ENCODE measurements around the gene ST8SIA4. TPM values are rescaled to one million over a fixed set of nuclear protein-coding genes. Genes with fewer than 3 reads are reported as not detected.
A peak's percentile ranks its signal among the peaks of the same experiment; 100 is the strongest.

ST8SIA4 gene
- total RNA-seq, 8 experiments from 2014 or later: 0.07 to 44.4 (median 18.0) TPM

- H3K27ac ChIP-seq: no peak overlapping the region
- H3K4me1 ChIP-seq (replicated peaks in 1 of 2): no peaks in the 10 kb centered on the region
- no peak overlapping the region for H3K4me3 ChIP-seq
- WGBS, 10 experiments: 0 to 100% (median 87%) methylated on average over 1 to 2 of the region's 2 CpGs; no CpG with 5 or more reads in 2 of the 10 experiments
- peak in 3 of 8 experiments; percentile 31 to 76 (median 69) for ATAC-seq (replicated peaks in 6 of 8)
- in situ Hi-C loops (cut with MboI; ENCODE audit: low pct_unique_long_range_greater_than_20kb in 2 of 9, low sequenced_read_pairs in 9 of 9, unreplicated experiment in 9 of 9): no loop called here
Measured at GRCh38 chr5:100803397-100803796, 99.7 kb downstream of the ST8SIA4 start.

- H3K27ac ChIP-seq: no peak overlapping the region
- in situ Hi-C loops (cut with MboI; ENCODE audit: low pct_unique_long_range_greater_than_20kb in 2 of 9, low sequenced_read_pairs in 9 of 9, unreplicated experiment in 9 of 9): no loop called here
- 57 to 100% (median 88%) methylated on average over 1 to 2 of the region's 2 CpGs; no CpG with 5 or more reads in 3 of the 10 experiments for WGBS, 10 experiments
- no peaks in the 10 kb centered on the region for H3K4me1 ChIP-seq (replicated peaks in 1 of 2)
- no peak overlapping the region for H3K4me3 ChIP-seq
- ATAC-seq (replicated peaks in 6 of 8): no peak
Measured at GRCh38 chr5:100802208-100802607, 100.9 kb downstream of the ST8SIA4 start.

GRCh38 chr5:100800562-100800961 lies 102.5 kb downstream of the ST8SIA4 start:
- no peak overlapping the region for H3K4me3 ChIP-seq
- H3K4me1 ChIP-seq (replicated peaks in 1 of 2): no peaks in the 10 kb centered on the region
- WGBS, 10 experiments: 5 to 100% (median 80%) methylated on average over 1 to 5 of the region's 5 CpGs; no CpG with 5 or more reads in 1 of the 10 experiments
- no peak overlapping the region for H3K27ac ChIP-seq
- in situ Hi-C loops (cut with MboI; ENCODE audit: low pct_unique_long_range_greater_than_20kb in 2 of 9, low sequenced_read_pairs in 9 of 9, unreplicated experiment in 9 of 9): no loop called here
- ATAC-seq (replicated peaks in 6 of 8): peak in 3 of 8 experiments; percentile 52 to 88 (median 83)

GRCh38 chr5:100799166-100799565 lies 103.9 kb downstream of the ST8SIA4 start:
- no peak overlapping the region for H3K4me3 ChIP-seq
- in situ Hi-C loops (cut with MboI; ENCODE audit: low pct_unique_long_range_greater_than_20kb in 2 of 9, low sequenced_read_pairs in 9 of 9, unreplicated experiment in 9 of 9): no loop called here
- no peak overlapping the region for H3K27ac ChIP-seq
- no peak for ATAC-seq (replicated peaks in 6 of 8)
- WGBS, 10 experiments: 60 to 100% (median 88%) methylated on average over 1 to 2 of the region's 2 CpGs; no CpG with 5 or more reads in 3 of the 10 experiments
- H3K4me1 ChIP-seq (replicated peaks in 1 of 2): no peaks in the 10 kb centered on the region

GRCh38 chr5:100797861-100798260 lies 105.2 kb downstream of the ST8SIA4 start:
- Histone ChIP-seq H3K4me1 (replicated peaks in 1 of 2) (no peaks in the 10 kb centered on the region), H3K27ac (no peak overlapping the region), H3K4me3 (no peak overlapping the region)
- 20 to 100% (median 85%) methylated on average over 1 to 2 of the region's 2 CpGs for WGBS, 10 experiments
- ATAC-seq (replicated peaks in 6 of 8): peak in 3 of 8 experiments; percentile 11 to 79 (median 55)
- in situ Hi-C loops (cut with MboI; ENCODE audit: low pct_unique_long_range_greater_than_20kb in 2 of 9, low sequenced_read_pairs in 9 of 9, unreplicated experiment in 9 of 9): no loop called here

GRCh38 chr5:100796851-100797250 lies 106.2 kb downstream of the ST8SIA4 start:
- Histone ChIP-seq H3K27ac (no peak overlapping the region), H3K4me3 (no peak overlapping the region), H3K4me1 (replicated peaks in 1 of 2) (no peaks in the 10 kb centered on the region)
- no peak for ATAC-seq (replicated peaks in 6 of 8)
- WGBS, 10 experiments: 10 to 100% (median 75%) methylated on average over 1 to 3 of the region's 3 CpGs; no CpG with 5 or more reads in 1 of the 10 experiments
- in situ Hi-C loops (cut with MboI; ENCODE audit: low pct_unique_long_range_greater_than_20kb in 2 of 9, low sequenced_read_pairs in 9 of 9, unreplicated experiment in 9 of 9): no loop called here

GRCh38 chr5:100794844-100795243 lies 108.2 kb downstream of the ST8SIA4 start:
- in situ Hi-C loops (cut with MboI; ENCODE audit: low pct_unique_long_range_greater_than_20kb in 2 of 9, low sequenced_read_pairs in 9 of 9, unreplicated experiment in 9 of 9): no loop called here
- ATAC-seq (replicated peaks in 6 of 8): no peak
- Histone ChIP-seq H3K4me1 (replicated peaks in 1 of 2) (peaks cover 3 to 7% of the 10 kb centered on the region in 2 donors), H3K4me3 (no peak overlapping the region), H3K27ac (no peak overlapping the region)
- WGBS, 10 experiments: 88 to 100% (median 100%) methylated on average over 1 to 4 of the region's 4 CpGs; no CpG with 5 or more reads in 5 of the 10 experiments

GRCh38 chr5:100794218-100794617 lies 108.9 kb downstream of the ST8SIA4 start:
- Histone ChIP-seq H3K4me3 (no peak overlapping the region), H3K27ac (no peak overlapping the region), H3K4me1 (replicated peaks in 1 of 2) (peaks cover 3 to 7% of the 10 kb centered on the region in 2 donors)
- WGBS, 10 experiments: 0 to 100% (median 100%) methylated on average over 1 to 3 of the region's 3 CpGs; no CpG with 5 or more reads in 5 of the 10 experiments
- in situ Hi-C loops (cut with MboI; ENCODE audit: low pct_unique_long_range_greater_than_20kb in 2 of 9, low sequenced_read_pairs in 9 of 9, unreplicated experiment in 9 of 9): no loop called here
- ATAC-seq (replicated peaks in 6 of 8): no peak

GRCh38 chr5:100792781-100793180 lies 110.3 kb downstream of the ST8SIA4 start:
- H3K4me3 ChIP-seq: no peak overlapping the region
- H3K27ac ChIP-seq: no peak overlapping the region
- peaks cover 3 to 7% of the 10 kb centered on the region in 2 donors for H3K4me1 ChIP-seq (replicated peaks in 1 of 2)
- no peak for ATAC-seq (replicated peaks in 6 of 8)
- in situ Hi-C loops (cut with MboI; ENCODE audit: low pct_unique_long_range_greater_than_20kb in 2 of 9, low sequenced_read_pairs in 9 of 9, unreplicated experiment in 9 of 9): no loop called here
- WGBS, 10 experiments: 0 to 64% (median 39%) methylated on average over 1 to 3 of the region's 3 CpGs; no CpG with 5 or more reads in 1 of the 10 experiments

- in situ Hi-C loops (cut with MboI; ENCODE audit: low pct_unique_long_range_greater_than_20kb in 2 of 9, low sequenced_read_pairs in 9 of 9, unreplicated experiment in 9 of 9): no loop called here
- ATAC-seq (replicated peaks in 6 of 8): no peak
Measured at GRCh38 chr5:100791391-100791790, 111.7 kb downstream of the ST8SIA4 start.

GRCh38 chr5:100790951-100791350 lies 112.1 kb downstream of the ST8SIA4 start:
- ATAC-seq (replicated peaks in 6 of 8): no peak
- H3K4me1 ChIP-seq (replicated peaks in 1 of 2): peaks cover 3 to 7% of the 10 kb centered on the region in 2 donors
- H3K27ac ChIP-seq: no peak overlapping the region
- WGBS, 10 experiments: 30 to 100% (median 69%) methylated on average over 1 to 2 of the region's 2 CpGs; no CpG with 5 or more reads in 2 of the 10 experiments
- in situ Hi-C loops (cut with MboI; ENCODE audit: low pct_unique_long_range_greater_than_20kb in 2 of 9, low sequenced_read_pairs in 9 of 9, unreplicated experiment in 9 of 9): no loop called here
- no peak overlapping the region for H3K4me3 ChIP-seq

More at GRCh38 chr5:100791391-100791790, 111.7 kb downstream of the ST8SIA4 start:
- Histone ChIP-seq H3K4me1 (replicated peaks in 1 of 2) (peaks cover 3 to 7% of the 10 kb centered on the region in 2 donors), H3K4me3 (no peak overlapping the region), H3K27ac (no peak overlapping the region)
- WGBS, 10 experiments: 46 to 94% (median 83%) methylated on average over 1 to 2 of the region's 2 CpGs; no CpG with 5 or more reads in 1 of the 10 experiments

GRCh38 chr5:100790170-100790665 lies 112.9 kb downstream of the ST8SIA4 start:
- H3K4me1 ChIP-seq (replicated peaks in 1 of 2): peaks cover 3 to 7% of the 10 kb centered on the region in 2 donors
- no peak overlapping the region for H3K4me3 ChIP-seq
- H3K27ac ChIP-seq: no peak overlapping the region
- ATAC-seq (replicated peaks in 6 of 8): peak in 5 of 8 experiments; percentile 63 to 76 (median 72)
- in situ Hi-C loops (cut with MboI; ENCODE audit: low pct_unique_long_range_greater_than_20kb in 2 of 9, low sequenced_read_pairs in 9 of 9, unreplicated experiment in 9 of 9): no loop called here
- WGBS, 10 experiments: 0 to 100% (median 47%) methylated on average over 1 to 4 of the region's 4 CpGs; no CpG with 5 or more reads in 1 of the 10 experiments

- H3K4me3 ChIP-seq: no peak overlapping the region
- ATAC-seq (replicated peaks in 6 of 8): peak in 5 of 8 experiments; percentile 22 to 68 (median 56)
- in situ Hi-C loops (cut with MboI; ENCODE audit: low pct_unique_long_range_greater_than_20kb in 2 of 9, low sequenced_read_pairs in 9 of 9, unreplicated experiment in 9 of 9): no loop called here
- 16 to 64% (median 36%) methylated on average over 1 to 5 of the region's 5 CpGs; no CpG with 5 or more reads in 1 of the 10 experiments for WGBS, 10 experiments
- H3K27ac ChIP-seq: no peak overlapping the region
- peaks cover 3 to 7% of the 10 kb centered on the region in 2 donors for H3K4me1 ChIP-seq (replicated peaks in 1 of 2)
Measured at GRCh38 chr5:100789694-100790093, 113.4 kb downstream of the ST8SIA4 start.

- 63 to 100% (median 85%) methylated on average over 1 to 2 of the region's 2 CpGs for WGBS, 10 experiments
Measured at GRCh38 chr5:100788417-100788816, 114.7 kb downstream of the ST8SIA4 start.

More at GRCh38 chr5:100788417-100788816, 114.7 kb downstream of the ST8SIA4 start:
- ATAC-seq (replicated peaks in 6 of 8): no peak
- in situ Hi-C loops (cut with MboI; ENCODE audit: low pct_unique_long_range_greater_than_20kb in 2 of 9, low sequenced_read_pairs in 9 of 9, unreplicated experiment in 9 of 9): no loop called here
- peaks cover 3 to 7% of the 10 kb centered on the region in 2 donors for H3K4me1 ChIP-seq (replicated peaks in 1 of 2)
- H3K4me3 ChIP-seq: no peak overlapping the region
- H3K27ac ChIP-seq: no peak overlapping the region

All from motor neuron (in vitro differentiated cells).